Mucosa of descending colon (tissue), 3 donors: ENCODE results near the gene MRPL43. TPM values are rescaled to one million over a fixed set of nuclear protein-coding genes. Genes with fewer than 3 reads are reported as not detected.

Source experiments
- ATAC-seq: fragments of 200-7000 bp; cut with Tn5 transposase; one replicate; pipeline ENCODE4 v1.9.1; 2020; ENCODE audit warnings: mild to moderate bottlenecking, moderate library complexity
- DNase-seq, 3 donors: peaks; one replicate each; pipeline ENCODE4 v3.0.0-alpha.2; 2020
- H3K36me3 ChIP-seq: fragments of 200-600 bp; one replicate; pipeline ENCODE4 v1.8.0; 2021; ENCODE audit warnings: low read depth, mild to moderate bottlenecking
- H3K4me1 ChIP-seq: fragments of 200-600 bp; one replicate; pipeline ENCODE4 v1.8.0; 2021; ENCODE audit warnings: low read depth, mild to moderate bottlenecking
- H3K4me3 ChIP-seq: fragments of 200-600 bp; one replicate; pipeline ENCODE4 v1.8.0; 2021; ENCODE audit warnings: mild to moderate bottlenecking
- H3K9me3 ChIP-seq: fragments of 200-600 bp; one replicate; pipeline ENCODE4 v1.8.0; 2021; ENCODE audit warnings: mild to moderate bottlenecking
- intact Hi-C, 2 donors: fragments of 100-400 bp; cut with DNase I in 1 of 2; cut with micrococcal nuclease in 1 of 2; formaldehyde crosslinking; loops; one replicate each; pipeline versions ENCODE4 v1.11.0 to v1.11.1; 2022; cut with DNase I, micrococcal nuclease
- total RNA-seq, 3 donors: library from RNA; stranded (reverse); fragmentation: NEBNext Ultra II Directional in 2 of 3; extraction: Animal tissue kit (Norgen Biotek cat#: 25700) in 2 of 3; gene quantifications; one replicate each; pipeline versions ENCODE4 v1.2.1 to v1.2.4, GENCODE V29; 2021 to 2023
- TF ChIP-seq, protein P1 (sequence below): fragments of 200-600 bp; IDR thresholded peaks from one replicate; pipeline ENCODE4 v1.8.0; 2022; ENCODE audit warnings: antibody characterized with exemption, mild to moderate bottlenecking
- donor health status: DM: no; HTN: no; CAD: no; lungs with moderate emphysema.
- donor health status: DM: no; HTN: no; CAD: no.
- donor health status: DM: no; HTN: yes; CAD: no.

MRPL43 gene
- total RNA-seq, 3 donors from 2014 or later = 61.3 to 82.3 (median 71.4) TPM

- H3K4me1 ChIP-seq = peaks cover 6% of the 10 kb centered on the region
- no peak overlapping the region for H3K4me3 ChIP-seq
- no peaks in the 10 kb centered on the region for H3K9me3 ChIP-seq
- peak in 1 of 3 donors; percentile 22 for DNase-seq
- H3K36me3 ChIP-seq = no peaks in the 10 kb centered on the region
- TF ChIP-seq, protein P1, sequence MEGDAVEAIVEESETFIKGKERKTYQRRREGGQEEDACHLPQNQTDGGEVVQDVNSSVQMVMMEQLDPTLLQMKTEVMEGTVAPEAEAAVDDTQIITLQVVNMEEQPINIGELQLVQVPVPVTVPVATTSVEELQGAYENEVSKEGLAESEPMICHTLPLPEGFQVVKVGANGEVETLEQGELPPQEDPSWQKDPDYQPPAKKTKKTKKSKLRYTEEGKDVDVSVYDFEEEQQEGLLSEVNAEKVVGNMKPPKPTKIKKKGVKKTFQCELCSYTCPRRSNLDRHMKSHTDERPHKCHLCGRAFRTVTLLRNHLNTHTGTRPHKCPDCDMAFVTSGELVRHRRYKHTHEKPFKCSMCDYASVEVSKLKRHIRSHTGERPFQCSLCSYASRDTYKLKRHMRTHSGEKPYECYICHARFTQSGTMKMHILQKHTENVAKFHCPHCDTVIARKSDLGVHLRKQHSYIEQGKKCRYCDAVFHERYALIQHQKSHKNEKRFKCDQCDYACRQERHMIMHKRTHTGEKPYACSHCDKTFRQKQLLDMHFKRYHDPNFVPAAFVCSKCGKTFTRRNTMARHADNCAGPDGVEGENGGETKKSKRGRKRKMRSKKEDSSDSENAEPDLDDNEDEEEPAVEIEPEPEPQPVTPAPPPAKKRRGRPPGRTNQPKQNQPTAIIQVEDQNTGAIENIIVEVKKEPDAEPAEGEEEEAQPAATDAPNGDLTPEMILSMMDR = no peak
- no peak for ATAC-seq
- intact Hi-C loops = no loop called here
Observed at GRCh38 chr10:101021239-101021638, 33.9 kb upstream of the MRPL43 start.

DNA sequence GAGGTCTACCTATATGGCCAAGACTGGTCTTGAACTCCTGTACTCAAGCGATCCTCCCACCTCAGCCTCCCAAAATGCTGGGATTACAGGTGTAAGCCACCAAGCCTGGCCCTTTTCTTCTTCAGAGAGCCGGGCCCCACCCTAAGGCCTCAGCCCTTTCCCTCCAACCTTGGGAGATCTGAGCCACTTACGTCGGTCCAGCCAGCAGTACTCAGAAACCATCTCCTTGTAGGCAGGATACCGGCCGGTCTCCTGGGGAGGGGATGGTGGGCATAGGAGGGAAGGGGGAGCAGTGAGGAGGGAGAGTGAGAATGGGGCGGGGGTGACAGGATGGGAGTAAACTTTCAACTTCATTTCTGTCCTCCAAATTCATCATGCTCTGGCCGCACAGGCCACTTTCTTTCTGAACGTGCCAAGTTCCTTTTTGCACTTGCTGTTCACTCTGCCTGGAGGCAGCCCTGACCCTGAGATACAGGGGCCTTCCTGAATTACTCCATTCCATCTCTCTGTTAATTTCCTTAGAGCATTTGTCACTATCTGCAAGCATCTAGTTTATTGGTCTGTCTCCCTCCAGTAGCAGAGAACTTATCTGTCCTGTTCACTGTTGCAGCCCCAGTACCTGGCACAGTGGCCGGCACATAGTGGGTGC is 33.3 kb upstream of the MRPL43 start:
- H3K9me3 ChIP-seq = no peaks in the 10 kb centered on the region
- intact Hi-C loops = no loop called here
- TF ChIP-seq, protein P1 = no peak
- DNase-seq = peak in 1 of 3 donors; percentile 15
- ATAC-seq = no peak
- peaks cover 6% of the 10 kb centered on the region for H3K4me1 ChIP-seq
- no peaks in the 10 kb centered on the region for H3K36me3 ChIP-seq
- H3K4me3 ChIP-seq = no peak overlapping the region

DNA sequence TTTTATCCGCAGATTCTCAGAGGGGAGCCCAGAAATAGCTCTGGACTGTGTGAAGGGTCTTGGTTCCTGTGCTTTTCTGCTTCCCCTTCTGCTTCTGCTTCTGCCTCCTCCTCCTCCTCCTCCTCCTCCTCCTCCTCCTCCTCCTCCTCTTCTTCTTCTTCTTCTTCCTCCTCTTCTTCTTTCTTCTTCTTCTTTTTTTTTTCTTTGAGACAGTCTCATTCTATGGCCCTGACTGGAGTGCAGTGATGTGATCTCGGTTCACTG is 32.1 kb upstream of the MRPL43 start:
- Histone ChIP-seq H3K9me3 (no peaks in the 10 kb centered on the region), H3K4me3 (no peak overlapping the region), H3K36me3 (no peaks in the 10 kb centered on the region), H3K4me1 (peaks cover 6% of the 10 kb centered on the region)
- TF ChIP-seq, protein P1 = no peak
- DNase-seq = no peak
- intact Hi-C loops = no loop called here
- ATAC-seq = no peak

DNA sequence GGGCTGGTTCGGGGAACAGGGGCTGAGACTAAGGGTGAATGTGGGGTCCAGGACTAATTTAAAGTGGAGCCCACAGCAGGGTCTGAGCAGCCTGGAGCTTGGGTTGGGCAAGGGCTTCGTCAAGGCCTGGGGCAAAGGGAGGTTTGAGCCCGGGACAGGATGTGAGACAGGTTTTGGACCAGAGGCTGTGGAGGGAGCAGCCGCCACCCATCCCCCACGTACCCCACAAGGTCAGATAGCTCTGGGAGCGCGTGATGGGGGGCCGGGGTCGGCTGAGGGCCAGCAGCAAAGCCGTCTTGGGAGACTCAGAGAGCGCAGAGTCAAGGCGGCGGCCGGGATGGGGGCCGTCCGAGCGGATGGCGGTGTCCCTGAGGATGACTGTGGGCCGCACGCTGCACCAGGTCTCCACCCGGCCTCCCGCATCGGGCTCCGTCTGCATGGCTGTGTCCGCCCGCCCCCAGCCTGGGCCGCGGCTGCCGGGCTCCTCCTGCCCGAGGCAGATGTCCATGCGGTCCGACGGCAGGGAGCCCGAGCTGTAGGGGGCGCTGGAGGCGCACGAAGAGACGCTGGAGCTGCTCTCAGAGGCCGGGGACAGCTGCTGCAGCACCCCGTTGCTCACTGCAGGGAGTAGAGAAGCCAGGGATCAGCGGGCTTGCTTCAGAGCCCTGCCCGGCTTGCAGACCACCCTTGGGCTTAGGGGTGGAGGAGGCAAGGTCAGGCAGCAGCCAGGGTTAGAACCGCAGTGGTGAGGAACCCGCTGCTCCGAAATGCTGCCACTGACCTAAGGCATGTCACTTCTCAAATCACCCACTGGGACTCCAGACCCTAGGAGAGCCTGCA is 31.5 kb upstream of the MRPL43 start:
- DNase-seq = peak in 2 of 3 donors; percentile 89 to 92
- peaks cover 6% of the 10 kb centered on the region for H3K4me1 ChIP-seq
- no peaks in the 10 kb centered on the region for H3K36me3 ChIP-seq

DNA sequence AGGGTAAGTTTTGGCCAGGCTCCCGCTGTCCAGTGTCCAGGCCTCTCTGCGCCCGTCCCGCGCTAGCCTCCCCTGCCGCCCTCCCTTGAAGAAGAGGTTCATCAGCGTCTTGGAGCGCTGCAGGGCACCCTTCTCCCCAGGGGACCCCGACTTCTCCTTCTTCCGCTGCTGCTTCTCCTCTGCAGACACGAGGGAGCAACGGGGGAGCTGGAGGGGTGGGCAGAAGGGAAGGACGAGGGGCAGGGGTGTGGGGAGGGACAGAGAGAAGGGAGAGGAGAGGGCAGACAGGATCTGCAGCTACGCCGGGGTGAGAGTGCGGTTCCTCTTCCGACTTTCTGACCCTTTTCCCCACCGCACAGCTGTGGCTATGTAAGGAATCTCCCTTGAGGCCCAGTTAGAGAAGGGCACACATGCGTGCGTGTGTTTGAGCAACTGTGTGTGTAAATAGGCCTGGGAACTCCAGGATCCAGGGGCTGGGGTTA is 30.9 kb upstream of the MRPL43 start:
- TF ChIP-seq, protein P1 = no peak
- peaks cover 10% of the 10 kb centered on the region for H3K4me1 ChIP-seq
- no peak for DNase-seq
- no peaks in the 10 kb centered on the region for H3K9me3 ChIP-seq
- no peak for ATAC-seq
- no peak overlapping the region for H3K4me3 ChIP-seq
- no peaks in the 10 kb centered on the region for H3K36me3 ChIP-seq
- intact Hi-C loops = no loop called here

More for the DNA sequence above, 31.5 kb upstream of the MRPL43 start:
- peak; percentile 73 for ATAC-seq
- no peak overlapping the region for H3K4me3 ChIP-seq
- no peaks in the 10 kb centered on the region for H3K9me3 ChIP-seq
- intact Hi-C loops = no loop called here
- TF ChIP-seq, protein P1 = peak; percentile 43
